Liver (tissue), 9 donors: Measurements from ENCODE around the gene C11orf97. TPM values are rescaled to one million over a fixed set of nuclear protein-coding genes. Genes with fewer than 3 reads are reported as not detected.

Experiments used
- DNase-seq: peaks from one replicate; pipeline ENCODE4 v3.0.0-alpha.2; 2017; ENCODE audit warnings: low spot score
- H3K27ac ChIP-seq, 2 donors: one replicate each; pipeline ENCODE4 v1.7.0; 2013; ENCODE audit warnings: inconsistent platforms in 2 of 2, low read length in 2 of 2, control low read depth in 1 of 2, low read depth in 1 of 2, mild to moderate bottlenecking in 1 of 2
- H3K27me3 ChIP-seq, 4 donors: one replicate each; pipeline versions ENCODE4 v1.6.1 to v1.7.0; 2013; ENCODE audit warnings: low read length in 3 of 4, inconsistent platforms in 1 of 4, mild to moderate bottlenecking in 1 of 4, moderate library complexity in 1 of 4; ENCODE audit not compliant: control insufficient read depth in 4 of 4, insufficient read depth in 4 of 4
- H3K36me3 ChIP-seq, 4 donors: one replicate each; pipeline versions ENCODE4 v1.6.1 to v1.7.0; 2013; ENCODE audit warnings: low read length in 3 of 4, mild to moderate bottlenecking in 3 of 4, low read depth in 1 of 4, moderate library complexity in 1 of 4; ENCODE audit not compliant: control insufficient read depth in 4 of 4, insufficient read depth in 3 of 4
- H3K4me1 ChIP-seq, 4 donors: one replicate each; pipeline versions ENCODE4 v1.6.1 to v1.7.0; 2013; ENCODE audit warnings: low read length in 3 of 4, mild to moderate bottlenecking in 3 of 4, moderate library complexity in 1 of 4; ENCODE audit not compliant: control insufficient read depth in 4 of 4, insufficient read depth in 4 of 4
- H3K4me3 ChIP-seq, 3 donors: one replicate each; pipeline versions ENCODE4 v1.6.1 to v1.7.0; 2013; ENCODE audit warnings: low read length in 3 of 3, control low read depth in 1 of 3, low read depth in 1 of 3, mild to moderate bottlenecking in 1 of 3
- H3K9ac ChIP-seq, 2 donors: one replicate each; pipeline ENCODE4 v1.7.0; 2013; ENCODE audit warnings: low read length in 2 of 2, mild to moderate bottlenecking in 2 of 2, moderate library complexity in 2 of 2, control low read depth in 1 of 2, low read depth in 1 of 2
- H3K9me3 ChIP-seq, 4 donors: one replicate each; pipeline versions ENCODE4 v1.6.1 to v1.7.0; 2013; ENCODE audit warnings: low read length in 3 of 4; ENCODE audit not compliant: control insufficient read depth in 4 of 4
- ATF3 ChIP-seq: IDR thresholded peaks from 2 replicates; pipeline ENCODE4 v1.6.1; 2016; ENCODE audit warnings: antibody characterized with exemption
- CTCF ChIP-seq: fragments of 150-350 bp; IDR thresholded peaks from 2 replicates; pipeline ENCODE4 v1.5.1; 2017; ENCODE audit warnings: improper control_type of control experiment, low read depth, low read length; ENCODE audit not compliant: missing input control
- EGR1 ChIP-seq, 2 donors: IDR thresholded peaks; 2 replicates each; pipeline ENCODE4 v1.6.1; 2016 to 2018; ENCODE audit warnings: antibody characterized with exemption in 2 of 2, low read depth in 2 of 2
- FOXA1 ChIP-seq: IDR thresholded peaks from 2 replicates; pipeline ENCODE4 v1.6.1; 2016; ENCODE audit warnings: antibody characterized with exemption
- FOXA2 ChIP-seq: IDR thresholded peaks from 2 replicates; pipeline ENCODE4 v1.6.1; 2016; ENCODE audit warnings: antibody characterized with exemption
- GABPA ChIP-seq, 2 donors: IDR thresholded peaks in 1 of 2; conservative IDR thresholded peaks in 1 of 2; 2 replicates each; pipeline ENCODE4 v1.6.1; 2016; ENCODE audit warnings: antibody characterized with exemption in 2 of 2, mild to moderate bottlenecking in 1 of 2, moderate library complexity in 1 of 2
- HNF4A ChIP-seq, 2 donors: conservative IDR thresholded peaks; 2 replicates each; pipeline ENCODE4 v1.6.1; 2016; ENCODE audit warnings: antibody characterized with exemption in 2 of 2, mild to moderate bottlenecking in 2 of 2
- HNF4G ChIP-seq: IDR thresholded peaks from 2 replicates; pipeline ENCODE4 v1.6.1; 2016; ENCODE audit warnings: antibody characterized with exemption
- JUND ChIP-seq, 2 donors: IDR thresholded peaks; 2 replicates each; pipeline ENCODE4 v1.6.1; 2016; ENCODE audit warnings: antibody characterized with exemption in 2 of 2
- MAX ChIP-seq: IDR thresholded peaks from 2 replicates; pipeline ENCODE4 v1.6.1; 2016; ENCODE audit warnings: antibody characterized with exemption
- NR2F2 ChIP-seq: IDR thresholded peaks from 2 replicates; pipeline ENCODE4 v1.6.1; 2016; ENCODE audit warnings: antibody characterized with exemption
- RAD21 ChIP-seq, 2 donors: IDR thresholded peaks; 2 replicates each; pipeline ENCODE4 v1.6.1; 2016; ENCODE audit warnings: antibody characterized with exemption in 2 of 2, mild to moderate bottlenecking in 2 of 2
- REST ChIP-seq: IDR thresholded peaks from 2 replicates; pipeline ENCODE4 v1.6.1; 2016; ENCODE audit warnings: antibody characterized with exemption, mild to moderate bottlenecking
- RXRA ChIP-seq, 2 donors: IDR thresholded peaks; 2 replicates each; pipeline ENCODE4 v1.6.1; 2017 to 2018; ENCODE audit warnings: antibody characterized with exemption in 2 of 2, mild to moderate bottlenecking in 1 of 2
- SP1 ChIP-seq: IDR thresholded peaks from 2 replicates; pipeline ENCODE4 v1.6.1; 2018; ENCODE audit warnings: antibody characterized with exemption, mild to moderate bottlenecking
- TAF1 ChIP-seq: conservative IDR thresholded peaks from 2 replicates; pipeline ENCODE4 v1.6.1; 2016; ENCODE audit warnings: antibody characterized with exemption, mild to moderate bottlenecking
- YY1 ChIP-seq: IDR thresholded peaks from 2 replicates; pipeline ENCODE4 v1.6.1; 2016; ENCODE audit warnings: antibody characterized with exemption, mild to moderate bottlenecking
- ZBTB33 ChIP-seq: IDR thresholded peaks from 2 replicates; pipeline ENCODE4 v1.6.1; 2016; ENCODE audit warnings: antibody characterized with exemption
- WGBS: extraction: QIAGEN DNeasy Blood & Tissue Kit; methylation state at CpG from one replicate; pipeline ENCODE4 v1.1.7; 2013; 5-methylcytosine and 5-hydroxymethylcytosine counted together
- polyA plus RNA-seq, 2 donors: library from polyadenylated mRNA; stranded (reverse) in 1 of 2; unstranded in 1 of 2; fragments of 200-250 nt in 1 of 2; fragments of >200 nt in 1 of 2; fragmentation: Nextera tagmentation in 1 of 2; extraction: Ambion mirVana in 1 of 2; gene quantifications; one replicate each; pipeline versions ENCODE4 v1.2.1 to v1.2.3, GENCODE V29; 2013 to 2015
- total RNA-seq, 2 donors: library from RNA; depleted of rRNA; stranded (reverse); fragments of >200 nt; gene quantifications; one replicate each; pipeline ENCODE4 v1.2.3, GENCODE V29; 2014
- donor health status: healthy.
- donor health status: healthy.
- donor health status: healthy.
- donor health status: healthy.
- donor health status: healthy.

Gene C11orf97
- total and polyA plus RNA-seq, 4 donors, result 0.36 to 0.94 TPM; not detected in 2

- no peaks in the 10 kb centered on the region for H3K27me3 ChIP-seq
- no peak for DNase-seq
- no peak overlapping the region for H3K4me3 ChIP-seq
- H3K9me3 ChIP-seq, result no peaks in the 10 kb centered on the region
- H3K9ac ChIP-seq, result no peak overlapping the region
- no peak overlapping the region for H3K27ac ChIP-seq
- TF ChIP-seq RXRA (IDR thresholded peaks at IDR 0.05), result no peak
- TF ChIP-seq EGR1 (IDR thresholded peaks at IDR 0.05; ENCODE audit: low read depth in 2 of 2), result no peak
- no peak for TF ChIP-seq FOXA1
- TF ChIP-seq ZBTB33, result no peak
- no peak for TF ChIP-seq JUND (IDR thresholded peaks at IDR 0.05)
- no peak for TF ChIP-seq ATF3
- TF ChIP-seq FOXA2, result no peak
- no peak for TF ChIP-seq SP1
- no peak for TF ChIP-seq TAF1
- no peak for TF ChIP-seq REST
- TF ChIP-seq YY1, result no peak
- no peak for TF ChIP-seq CTCF
- no peak for TF ChIP-seq HNF4A (conservative IDR thresholded peaks at IDR 0.05)
- no peak for TF ChIP-seq HNF4G
- TF ChIP-seq RAD21 (IDR thresholded peaks at IDR 0.05), result no peak
- TF ChIP-seq NR2F2, result no peak
- TF ChIP-seq GABPA (IDR thresholded peaks at IDR 0.05 in 1 of 2, conservative IDR thresholded peaks at IDR 0.05 in 1 of 2), result no peak
- no peak for TF ChIP-seq MAX
- peaks cover 0 to 12% (median 8%) of the 10 kb centered on the region in 4 donors for H3K4me1 ChIP-seq
- no peaks in the 10 kb centered on the region for H3K36me3 ChIP-seq
- 68% methylated on average over 5 of the region's 5 CpGs for WGBS
Measured at GRCh38 chr11:94549146-94549545, 36.9 kb downstream of the C11orf97 start.
